ENCODE data around the gene ZNF532. TPM values are rescaled to one million over a fixed set of nuclear protein-coding genes. Genes with fewer than 3 reads are reported as not detected.

Gene ZNF532
- total and polyA plus RNA-seq, 2 of the 13 experiments (the other 11 are each of a cell fraction or from before 2014, with no cell fraction given), result not detected

DNA sequence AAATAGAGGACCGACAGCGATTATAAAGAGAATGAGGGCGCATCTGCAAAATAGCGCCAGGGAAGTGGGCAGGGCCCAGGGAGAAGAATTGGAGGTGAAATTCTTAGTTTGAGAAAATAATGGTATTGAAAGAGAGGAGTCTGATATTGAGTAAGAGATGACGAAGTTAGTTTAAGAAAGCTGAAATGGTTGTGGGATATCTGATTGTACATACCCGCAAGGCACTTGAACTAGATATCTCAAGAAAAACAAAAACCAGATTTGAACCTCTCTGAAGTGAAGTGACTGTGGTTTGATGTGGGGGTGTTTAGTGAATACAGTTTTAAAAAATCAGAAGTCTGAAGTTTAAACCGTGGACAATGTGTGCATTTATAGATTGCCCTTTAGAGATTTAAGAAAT lies 38.9 kb downstream of the ZNF532 start:
- Histone ChIP-seq H3K79me2 (ENCODE audit: insufficient read depth, low read length) (no peaks in the 10 kb centered on the region), H3K9ac (ENCODE audit: insufficient read depth, low read depth, low read length) (no peak overlapping the region), H3K4me2 (ENCODE audit: low read depth, low read length) (no peak overlapping the region), H4K20me1 (ENCODE audit: insufficient read depth, low read length) (no peaks in the 10 kb centered on the region), H3K36me3 (replicated peaks in 1 of 2; ENCODE audit: control insufficient read depth in 1 of 2, insufficient read depth in 2 of 2, low read length in 2 of 2) (no peaks in the 10 kb centered on the region), H3K4me1 (ENCODE audit: insufficient read depth, low read length) (no peaks in the 10 kb centered on the region), H3K27ac (ENCODE audit: extremely low read length, insufficient read depth, low read length) (no peak overlapping the region), H2AFZ (ENCODE audit: low read length) (no peak overlapping the region), H3K4me3 (replicated peaks in 1 of 3; ENCODE audit: insufficient read depth in 1 of 3, low read depth in 2 of 3, low read length in 3 of 3) (no peak overlapping the region), H3K9me3 (ENCODE audit: low read length) (no peaks in the 10 kb centered on the region), H3K27me3 (ENCODE audit: control insufficient read depth in 1 of 2, insufficient read depth in 2 of 2, low read length in 2 of 2) (peaks cover 0 to 40% of the 10 kb centered on the region in 2 experiments)
- ATAC-seq (no peak), DNase-seq (ENCODE audit: low spot score) (no peak), FAIRE-seq (no peak)
- TF ChIP-seq ZMYM2 (CRISPR knock-in tag; IDR thresholded peaks at IDR 0.05), result no peak
- TF ChIP-seq NPAS2 (CRISPR knock-in tag; IDR thresholded peaks at IDR 0.05; ENCODE audit: borderline replicate concordance), result no peak
- no peak for TF ChIP-seq THRA (CRISPR knock-in tag; IDR thresholded peaks at IDR 0.05; ENCODE audit: borderline replicate concordance)
- no peak for TF ChIP-seq GTF3A (CRISPR knock-in tag; conservative IDR thresholded peaks at IDR 0.05)
- TF ChIP-seq HDAC2 (CRISPR knock-in tag; IDR thresholded peaks at IDR 0.05), result no peak
- no peak for TF ChIP-seq SCMH1 (CRISPR knock-in tag; IDR thresholded peaks at IDR 0.05; ENCODE audit: borderline replicate concordance)
- TF ChIP-seq, protein P1, sequence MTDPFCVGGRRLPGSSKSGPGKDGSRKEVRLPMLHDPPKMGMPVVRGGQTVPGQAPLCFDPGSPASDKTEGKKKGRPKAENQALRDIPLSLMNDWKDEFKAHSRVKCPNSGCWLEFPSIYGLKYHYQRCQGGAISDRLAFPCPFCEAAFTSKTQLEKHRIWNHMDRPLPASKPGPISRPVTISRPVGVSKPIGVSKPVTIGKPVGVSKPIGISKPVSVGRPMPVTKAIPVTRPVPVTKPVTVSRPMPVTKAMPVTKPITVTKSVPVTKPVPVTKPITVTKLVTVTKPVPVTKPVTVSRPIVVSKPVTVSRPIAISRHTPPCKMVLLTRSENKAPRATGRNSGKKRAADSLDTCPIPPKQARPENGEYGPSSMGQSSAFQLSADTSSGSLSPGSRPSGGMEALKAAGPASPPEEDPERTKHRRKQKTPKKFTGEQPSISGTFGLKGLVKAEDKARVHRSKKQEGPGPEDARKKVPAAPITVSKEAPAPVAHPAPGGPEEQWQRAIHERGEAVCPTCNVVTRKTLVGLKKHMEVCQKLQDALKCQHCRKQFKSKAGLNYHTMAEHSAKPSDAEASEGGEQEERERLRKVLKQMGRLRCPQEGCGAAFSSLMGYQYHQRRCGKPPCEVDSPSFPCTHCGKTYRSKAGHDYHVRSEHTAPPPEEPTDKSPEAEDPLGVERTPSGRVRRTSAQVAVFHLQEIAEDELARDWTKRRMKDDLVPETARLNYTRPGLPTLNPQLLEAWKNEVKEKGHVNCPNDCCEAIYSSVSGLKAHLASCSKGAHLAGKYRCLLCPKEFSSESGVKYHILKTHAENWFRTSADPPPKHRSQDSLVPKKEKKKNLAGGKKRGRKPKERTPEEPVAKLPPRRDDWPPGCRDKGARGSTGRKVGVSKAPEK (CRISPR knock-in tag; IDR thresholded peaks at IDR 0.05; ENCODE audit: borderline replicate concordance), result no peak
- no peak for TF ChIP-seq HMG20A (CRISPR knock-in tag; IDR thresholded peaks at IDR 0.05; ENCODE audit: borderline replicate concordance)
- no peak for TF ChIP-seq SNAPC2 (CRISPR knock-in tag; IDR thresholded peaks at IDR 0.05)
- no peak for TF ChIP-seq ZNF484 (CRISPR knock-in tag; IDR thresholded peaks at IDR 0.05; ENCODE audit: borderline replicate concordance, low read depth)
- no peak for TF ChIP-seq NFATC3 (CRISPR knock-in tag; IDR thresholded peaks at IDR 0.05)
- TF ChIP-seq PHF20 (CRISPR knock-in tag; IDR thresholded peaks at IDR 0.05), result no peak
- no peak for TF ChIP-seq MYC (CRISPR knock-in tag; IDR thresholded peaks at IDR 0.05; ENCODE audit: borderline replicate concordance)
- TF ChIP-seq ZSCAN29 (CRISPR knock-in tag; conservative IDR thresholded peaks at IDR 0.05), result no peak
- no peak for TF ChIP-seq PHB2 (IDR thresholded peaks at IDR 0.05; ENCODE audit: partially characterized antibody)
- TF ChIP-seq RBAK (CRISPR knock-in tag; IDR thresholded peaks at IDR 0.05), result no peak
- TF ChIP-seq GABPA (IDR thresholded peaks at IDR 0.05; ENCODE audit: low read depth, low read length), result no peak
- TF ChIP-seq GABPA (CRISPR knock-in tag; IDR thresholded peaks at IDR 0.05; ENCODE audit: low read depth), result no peak
- TF ChIP-seq TBP (CRISPR knock-in tag; IDR thresholded peaks at IDR 0.05), result no peak
- TF ChIP-seq, protein P2, sequence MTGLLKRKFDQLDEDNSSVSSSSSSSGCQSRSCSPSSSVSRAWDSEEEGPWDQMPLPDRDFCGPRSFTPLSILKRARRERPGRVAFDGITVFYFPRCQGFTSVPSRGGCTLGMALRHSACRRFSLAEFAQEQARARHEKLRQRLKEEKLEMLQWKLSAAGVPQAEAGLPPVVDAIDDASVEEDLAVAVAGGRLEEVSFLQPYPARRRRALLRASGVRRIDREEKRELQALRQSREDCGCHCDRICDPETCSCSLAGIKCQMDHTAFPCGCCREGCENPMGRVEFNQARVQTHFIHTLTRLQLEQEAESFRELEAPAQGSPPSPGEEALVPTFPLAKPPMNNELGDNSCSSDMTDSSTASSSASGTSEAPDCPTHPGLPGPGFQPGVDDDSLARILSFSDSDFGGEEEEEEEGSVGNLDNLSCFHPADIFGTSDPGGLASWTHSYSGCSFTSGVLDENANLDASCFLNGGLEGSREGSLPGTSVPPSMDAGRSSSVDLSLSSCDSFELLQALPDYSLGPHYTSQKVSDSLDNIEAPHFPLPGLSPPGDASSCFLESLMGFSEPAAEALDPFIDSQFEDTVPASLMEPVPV (CRISPR knock-in tag; IDR thresholded peaks at IDR 0.05), result no peak
- in situ Hi-C loops (cut with HindIII; ENCODE audit: extremely low pct_ligation_motif_present, low pct_unique_long_range_greater_than_20kb) (no loop called here), intact Hi-C loops (cut with micrococcal nuclease; ENCODE audit: unreplicated experiment) (no loop called here)
- no TSS peak for BruUV-seq (replicated peaks)
- 53% methylated on average over 7 of the region's 7 CpGs for WGBS (ENCODE audit: low lambda C conversion rate)
- ChIA-PET POLR2A (no interaction called here), CTCF (ENCODE audit: low intra/inter-chr PET ratio, low total read pairs) (no interaction called here)
